ENCODE measurements around the gene CDC16. TPM values are rescaled to one million over a fixed set of nuclear protein-coding genes. Genes with fewer than 3 reads are reported as not detected.

CDC16 gene
- total and polyA plus RNA-seq, 2 of the 4 experiments (the other 2 are of a cell fraction), result 41.6 to 66.6 TPM

- ChIA-PET POLR2A (ENCODE audit: unreplicated experiment) (no interaction called here), CTCF (no interaction called here)
- Histone ChIP-seq H2AK5ac (ENCODE audit: low read depth, low read length) (no peak overlapping the region), H2BK120ac (ENCODE audit: low read depth, low read length) (no peak overlapping the region), H4K8ac (ENCODE audit: low read depth in 2 of 2, low read length in 2 of 2) (no peak overlapping the region), H3K18ac (ENCODE audit: low read depth, low read length) (no peak overlapping the region), H2AFZ (replicated peaks; ENCODE audit: low read length, poor library complexity) (peak overlapping the region; percentile 86), H3K79me1 (ENCODE audit: low read depth in 1 of 2, low read length in 2 of 2) (no peaks in the 10 kb centered on the region), H3K56ac (ENCODE audit: extremely low read depth, insufficient read depth, low read length) (no peak overlapping the region), H3K36me3 (ENCODE audit: control insufficient read depth, insufficient read depth, low read length) (no peaks in the 10 kb centered on the region), H3K23ac (ENCODE audit: low read depth, low read length) (0 out of 2 replicates have a peak overlapping the region, but pooled peaks have one; percentile 24), H3K9ac (ENCODE audit: low read depth, low read length) (no peak overlapping the region), H3K27ac (ENCODE audit: insufficient read depth, low read length) (no peak overlapping the region), H3K4me2 (ENCODE audit: low read depth, low read length) (peak overlapping the region; percentile 62), H3K4ac (ENCODE audit: low read depth, low read length) (no peak overlapping the region), H4K91ac (ENCODE audit: insufficient read depth, low read depth, low read length) (no peak overlapping the region), H3K4me1 (ENCODE audit: control insufficient read depth, insufficient read depth, low read length) (no peaks in the 10 kb centered on the region), H3K27me3 (ENCODE audit: control insufficient read depth, insufficient read depth, low read length) (peaks cover 43% of the 10 kb centered on the region), H3K4me3 (ENCODE audit: insufficient read depth, low read depth, low read length) (no peak overlapping the region; the same call in 1 of the 2 replicates), H3K9me1 (ENCODE audit: insufficient read depth, low read length) (0 out of 2 replicates have a peak, but pooled peaks cover under 1% of the 10 kb centered on the region), H2BK20ac (ENCODE audit: low read depth, low read length) (no peak overlapping the region), H2AK9ac (replicated peaks; ENCODE audit: low read depth, low read length, poor library complexity) (peak overlapping the region; percentile 72), H4K5ac (ENCODE audit: low read depth, low read length) (no peak overlapping the region), H3K9me3 (ENCODE audit: control insufficient read depth, insufficient read depth, low read length) (no peaks in the 10 kb centered on the region), H4K20me1 (ENCODE audit: insufficient read depth, low read length) (no peaks in the 10 kb centered on the region), H3K14ac (replicated peaks; ENCODE audit: low read depth, low read length) (no peak overlapping the region), H2BK5ac (ENCODE audit: low read depth, low read length, poor library complexity, severe bottlenecking) (no peak overlapping the region), H2BK15ac (ENCODE audit: low read depth, low read length) (no peak overlapping the region)
- in situ Hi-C loops (cut with MboI; ENCODE audit: low sequenced_read_pairs) (no loop called here), intact Hi-C loops (cut with micrococcal nuclease) (no loop called here), dilution Hi-C loops (cut with HindIII; ENCODE audit: low sequenced_read_pairs, unreplicated experiment) (no loop called here)
- ATAC-seq (ENCODE audit: low read depth) (no peak), DNase-seq (no peak)
- no TSS peak for BruUV-seq (replicated peaks)
- WGBS, 2 experiments (ENCODE audit: extremely low coverage in 2 of 2, insufficient read length in 1 of 2), result 63% methylated on average over 30 of the region's 42 CpGs; no CpG with 5 or more reads in 1 of the 2 experiments
- TF ChIP-seq POLR2A (IDR thresholded peaks at IDR 0.05; ENCODE audit: low read depth, low read length), result no peak
- no peak for TF ChIP-seq ELK1 (IDR thresholded peaks at IDR 0.05; ENCODE audit: borderline replicate concordance, low read depth, low read length)
- no peak for TF ChIP-seq BHLHE40 (IDR thresholded peaks at IDR 0.05; ENCODE audit: low read depth, low read length)
- TF ChIP-seq MAZ (IDR thresholded peaks at IDR 0.05; ENCODE audit: borderline replicate concordance, low read depth, low read length), result no peak
- no peak for TF ChIP-seq RFX5 (IDR thresholded peaks at IDR 0.05; ENCODE audit: low read depth, low read length)
- no peak for TF ChIP-seq RAD21 (IDR thresholded peaks at IDR 0.05; ENCODE audit: low read length)
- TF ChIP-seq FOS (IDR thresholded peaks at IDR 0.05; ENCODE audit: low read depth, low read length), result no peak
- TF ChIP-seq NFE2L2 (IDR thresholded peaks at IDR 0.05; ENCODE audit: low read depth, low read length), result no peak
- TF ChIP-seq CEBPB (IDR thresholded peaks at IDR 0.05; ENCODE audit: low read depth, low read length), result no peak
- TF ChIP-seq CHD1 (IDR thresholded peaks at IDR 0.05; ENCODE audit: low read depth, low read length), result no peak
- no peak for TF ChIP-seq MAFK (IDR thresholded peaks at IDR 0.05; ENCODE audit: low read depth, low read length)
- no peak for TF ChIP-seq MXI1 (IDR thresholded peaks at IDR 0.05; ENCODE audit: borderline replicate concordance, low read depth, low read length)
- no peak for TF ChIP-seq USF2 (IDR thresholded peaks at IDR 0.05; ENCODE audit: low read depth, low read length)
- no peak for TF ChIP-seq SMC3 (IDR thresholded peaks at IDR 0.05; ENCODE audit: low read depth, low read length)
- TF ChIP-seq CTCF (conservative IDR thresholded peaks at IDR 0.05; ENCODE audit: low read depth, low read length), result no peak
Observed at GRCh38 chr13:114199954-114200353, 34.7 kb upstream of the CDC16 start.

Data from IMR-90 (cell line).